WTC11 (cell line): Measurements from ENCODE around the gene MEF2B. TPM values are rescaled to one million over a fixed set of nuclear protein-coding genes. Genes with fewer than 3 reads are reported as not detected.

Experiments used
- ATAC-seq: fragments of 200-7000 bp; cut with Tn5 transposase; 2 replicates; pipeline ENCODE4 v1.10.0; 2021; ENCODE audit warnings: mild to moderate bottlenecking, moderate library complexity
- Bru-seq: library from RNA; stranded (reverse); fragments of 400-500 nt; gene quantifications from one replicate; lab custom pipeline; 2021; lab: Mats Ljungman, UMichigan
- CTCF ChIA-PET: fragments of 300-600 bp; sonication (Branson Sonifier 250); formaldehyde crosslinking; loops from one replicate; lab custom pipeline; 2021; ENCODE audit warnings: antibody characterized with exemption; lab: Charles Lee
- POLR2A ChIA-PET: fragments of 350-600 bp; sonication (Branson Sonifier 250); formaldehyde crosslinking; loops from one replicate; lab custom pipeline; 2021; ENCODE audit warnings: antibody characterized with exemption; lab: Charles Lee
- DNase-seq: peaks from one replicate; pipeline ENCODE4 v3.0.0; 2021; ENCODE audit warnings: low spot score
- H3K27ac Mint-ChIP-seq: 2 replicates; pipeline ENCODE4 v1.8.0; 2021; ENCODE audit warnings: mixed read lengths
- H3K27me3 Mint-ChIP-seq: 2 replicates; pipeline ENCODE4 v1.8.0; 2021; ENCODE audit warnings: low read depth, mild to moderate bottlenecking, moderate library complexity, mixed read lengths
- H3K36me3 Mint-ChIP-seq: 2 replicates; pipeline ENCODE4 v1.8.0; 2021; ENCODE audit warnings: mixed read lengths
- H3K4me1 Mint-ChIP-seq: 2 replicates; pipeline ENCODE4 v1.8.0; 2022; ENCODE audit warnings: mixed read lengths
- H3K4me3 Mint-ChIP-seq: 2 replicates; pipeline ENCODE4 v1.8.0; 2021; ENCODE audit warnings: mild to moderate bottlenecking, moderate library complexity, mixed read lengths
- H3K9me3 Mint-ChIP-seq: 2 replicates; pipeline ENCODE4 v1.8.0; 2021; ENCODE audit warnings: mixed read lengths
- CREB1 ChIP-seq: sonication (generic); formaldehyde crosslinking; IDR thresholded peaks from 2 replicates; pipeline ENCODE4 v1.8.0; 2023; ENCODE audit warnings: mild to moderate bottlenecking, missing genetic modification reagents
- EMX1 ChIP-seq: fragments of 250-450 bp; sonication (Bioruptor Pico); IDR thresholded peaks from 2 replicates; pipeline ENCODE4 v1.8.0; 2021; ENCODE audit warnings: mild to moderate bottlenecking
- FOXJ3 ChIP-seq: sonication (generic); formaldehyde crosslinking; IDR thresholded peaks from 2 replicates; pipeline ENCODE4 v1.9.0; 2021; ENCODE audit warnings: missing genetic modification reagents, mild to moderate bottlenecking, borderline replicate concordance
- GABPB1 ChIP-seq: sonication (generic); formaldehyde crosslinking; IDR thresholded peaks from 2 replicates; pipeline ENCODE4 v1.8.1; 2023; ENCODE audit warnings: mild to moderate bottlenecking, missing genetic modification reagents
- JUN ChIP-seq: sonication (generic); formaldehyde crosslinking; IDR thresholded peaks from 2 replicates; pipeline ENCODE4 v1.8.0; 2023; ENCODE audit warnings: mild to moderate bottlenecking, missing genetic modification reagents
- MXD4 ChIP-seq: fragments of 250-450 bp; sonication (Bioruptor Pico); IDR thresholded peaks from 2 replicates; pipeline ENCODE4 v1.8.0; 2021; ENCODE audit warnings: mild to moderate bottlenecking, moderate library complexity, borderline replicate concordance
- NFYB ChIP-seq: sonication (generic); formaldehyde crosslinking; conservative IDR thresholded peaks from 2 replicates; pipeline ENCODE4 v1.8.0; 2022; ENCODE audit warnings: low read depth, missing genetic modification reagents
- SP1 ChIP-seq: sonication (generic); formaldehyde crosslinking; conservative IDR thresholded peaks from 2 replicates; pipeline ENCODE4 v1.8.1; 2022; ENCODE audit warnings: missing genetic modification reagents
- TCF7 ChIP-seq: sonication (generic); formaldehyde crosslinking; IDR thresholded peaks from 2 replicates; pipeline ENCODE4 v1.8.0; 2022; ENCODE audit warnings: mild to moderate bottlenecking, low read depth, missing genetic modification reagents, moderate library complexity
- ZNF219 ChIP-seq: sonication (generic); formaldehyde crosslinking; IDR thresholded peaks from 2 replicates; pipeline ENCODE4 v1.8.0; 2023; ENCODE audit warnings: missing genetic modification reagents, mild to moderate bottlenecking, borderline replicate concordance
- ZNF416 ChIP-seq: fragments of 250-450 bp; sonication (Bioruptor Pico); IDR thresholded peaks from 2 replicates; pipeline ENCODE4 v1.9.0; 2021; ENCODE audit warnings: mild to moderate bottlenecking, inconsistent platforms
- long read RNA-seq, 3 experiments: library from RNA in 1 of 3; library from capped mRNA in 1 of 3; library from polyadenylated mRNA in 1 of 3; unstranded in 2 of 3; stranded (forward) in 1 of 3; transcript quantifications; one replicate each; pipeline ENCODE4 v2.0.0, GENCODE V29; 2021
- total RNA-seq: library from RNA; stranded (reverse); gene quantifications from 3 replicates; pipeline ENCODE4 v1.2.3, GENCODE V29; 2021
- TF ChIP-seq, protein P1 (sequence below): sonication (generic); formaldehyde crosslinking; IDR thresholded peaks from 2 replicates; pipeline ENCODE4 v1.8.0; 2023; ENCODE audit warnings: missing genetic modification reagents
- TF ChIP-seq, protein P2 (sequence below): sonication (generic); formaldehyde crosslinking; IDR thresholded peaks from 2 replicates; pipeline ENCODE4 v1.8.1; 2022; ENCODE audit warnings: low read depth, mild to moderate bottlenecking, moderate library complexity, missing genetic modification reagents, borderline replicate concordance
- TF ChIP-seq, protein P3 (sequence below): fragments of 250-450 bp; sonication (Bioruptor Pico); IDR thresholded peaks from 2 replicates; pipeline ENCODE4 v1.8.0; 2021; ENCODE audit warnings: mild to moderate bottlenecking
- TF ChIP-seq, protein P4 (sequence below): fragments of 250-450 bp; sonication (Bioruptor Pico); IDR thresholded peaks from 2 replicates; pipeline ENCODE4 v1.9.0; 2021; ENCODE audit warnings: moderate library complexity, mild to moderate bottlenecking, inconsistent platforms, borderline replicate concordance
- TF ChIP-seq, protein P5 (sequence below): sonication (generic); formaldehyde crosslinking; IDR thresholded peaks from 2 replicates; pipeline ENCODE4 v1.8.0; 2023; ENCODE audit warnings: mild to moderate bottlenecking, missing genetic modification reagents
- TF ChIP-seq, protein P6 (sequence below): sonication (generic); formaldehyde crosslinking; IDR thresholded peaks from 2 replicates; pipeline ENCODE4 v1.8.0; 2022; ENCODE audit warnings: mild to moderate bottlenecking, missing genetic modification reagents
- TF ChIP-seq, protein P7 (sequence below): sonication (generic); formaldehyde crosslinking; IDR thresholded peaks from 2 replicates; pipeline ENCODE4 v1.8.1; 2023; ENCODE audit warnings: mild to moderate bottlenecking, missing genetic modification reagents, moderate library complexity

The MEF2B gene
- total RNA-seq: 1.3 to 1.7 TPM (median 1.7 TPM) in 3 replicates
- Bru-seq, nascent RNA: percentile 36 among the genes with signal in this experiment
- long read RNA-seq, experiment 1, partial matches to known transcripts: 0 of 1 reads
- long read RNA-seq, experiment 1, other reads (novel, unspliced or antisense): 0 of 1 reads
- long read RNA-seq, experiment 2, partial matches to known transcripts: 0 of 3 reads
- long read RNA-seq, experiment 2, other reads (novel, unspliced or antisense): 2 of 3 reads
- long read RNA-seq, experiment 3: 0 reads

DNA sequence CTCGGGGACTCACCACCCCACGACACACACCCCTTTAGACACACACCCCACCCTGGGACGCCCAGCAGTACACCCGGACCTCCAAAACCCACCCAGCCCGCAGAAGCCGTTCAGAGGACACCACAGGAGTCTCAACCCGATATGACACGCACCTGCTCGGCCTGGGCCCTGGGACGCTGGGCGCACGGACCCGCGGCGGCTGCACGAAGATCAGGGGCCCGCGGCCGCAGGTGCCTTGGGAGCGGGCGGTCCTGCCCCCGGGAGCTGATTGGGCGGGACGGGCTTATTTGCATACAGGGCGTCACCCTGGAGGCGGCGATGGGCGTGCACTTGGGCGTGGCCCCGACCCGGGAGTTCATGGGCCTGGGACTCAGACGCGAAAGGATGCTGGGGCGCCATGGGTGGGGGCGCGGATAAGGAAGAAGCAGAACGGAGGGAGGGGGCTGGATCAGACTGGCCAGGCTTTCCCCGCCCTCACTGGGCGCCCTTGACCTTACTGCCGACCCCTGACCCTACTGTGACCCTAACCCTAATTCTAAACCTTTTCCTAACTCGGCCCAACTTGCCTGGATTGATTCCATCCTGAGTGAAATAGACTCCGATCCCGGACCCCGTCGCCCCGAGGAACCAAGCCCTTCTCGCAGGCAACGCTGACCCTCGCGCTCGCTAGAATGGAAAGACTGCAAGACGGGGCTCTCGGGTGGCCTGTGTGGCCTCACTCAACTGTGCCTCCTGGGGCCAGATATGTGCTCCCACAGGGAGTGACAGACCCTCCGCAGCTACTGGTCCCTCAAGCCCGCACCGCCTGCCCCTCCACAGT is at the start of gene MEF2B:
MEF2B (minus strand) TSS at position 211 of the 820 bp plus-strand sequence. CDS start 19,528 bp downstream, outside the sequence.
- H3K4me3 Mint-ChIP-seq: peak within 1 kb of the TSS; percentile 61
- DNase-seq: peak; percentile 97
- POLR2A ChIA-PET: interaction anchor here (0.6 to 1.5 kb wide), 6 partner anchors 9 to 49 kb away, joined by 3 to 12 read pairs (median 5); no protein-coding TSS in a partner anchor
- ATAC-seq: peak; percentile 93
- H3K36me3 Mint-ChIP-seq: no peaks in the 10 kb centered on the region
- peaks cover 15% of the 10 kb centered on the region for H3K4me1 Mint-ChIP-seq
- peaks cover 71% of the 10 kb centered on the region for H3K27me3 Mint-ChIP-seq
- TF ChIP-seq JUN (no peak), NFYB (peak; percentile 81), FOXJ3 (no peak), TCF7 (CRISPR knock-in tag) (no peak), ZNF219 (CRISPR knock-in tag) (no peak), GABPB1 (CRISPR knock-in tag) (peak; percentile 45; the same call in 1 of the 2 replicates), SP1 (peak; percentile 95), EMX1 (0 out of 2 replicates have a peak, but pooled peaks have one; percentile 24), CREB1 (CRISPR knock-in tag) (no peak), MXD4 (CRISPR knock-in tag) (no peak), ZNF416 (no peak)
- TF ChIP-seq, protein P1, sequence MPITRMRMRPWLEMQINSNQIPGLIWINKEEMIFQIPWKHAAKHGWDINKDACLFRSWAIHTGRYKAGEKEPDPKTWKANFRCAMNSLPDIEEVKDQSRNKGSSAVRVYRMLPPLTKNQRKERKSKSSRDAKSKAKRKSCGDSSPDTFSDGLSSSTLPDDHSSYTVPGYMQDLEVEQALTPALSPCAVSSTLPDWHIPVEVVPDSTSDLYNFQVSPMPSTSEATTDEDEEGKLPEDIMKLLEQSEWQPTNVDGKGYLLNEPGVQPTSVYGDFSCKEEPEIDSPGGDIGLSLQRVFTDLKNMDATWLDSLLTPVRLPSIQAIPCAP (CRISPR knock-in tag): no peak
- TF ChIP-seq, protein P2, sequence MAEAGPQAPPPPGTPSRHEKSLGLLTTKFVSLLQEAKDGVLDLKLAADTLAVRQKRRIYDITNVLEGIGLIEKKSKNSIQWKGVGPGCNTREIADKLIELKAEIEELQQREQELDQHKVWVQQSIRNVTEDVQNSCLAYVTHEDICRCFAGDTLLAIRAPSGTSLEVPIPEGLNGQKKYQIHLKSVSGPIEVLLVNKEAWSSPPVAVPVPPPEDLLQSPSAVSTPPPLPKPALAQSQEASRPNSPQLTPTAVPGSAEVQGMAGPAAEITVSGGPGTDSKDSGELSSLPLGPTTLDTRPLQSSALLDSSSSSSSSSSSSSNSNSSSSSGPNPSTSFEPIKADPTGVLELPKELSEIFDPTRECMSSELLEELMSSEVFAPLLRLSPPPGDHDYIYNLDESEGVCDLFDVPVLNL (CRISPR knock-in tag): no peak
- TF ChIP-seq, protein P3, sequence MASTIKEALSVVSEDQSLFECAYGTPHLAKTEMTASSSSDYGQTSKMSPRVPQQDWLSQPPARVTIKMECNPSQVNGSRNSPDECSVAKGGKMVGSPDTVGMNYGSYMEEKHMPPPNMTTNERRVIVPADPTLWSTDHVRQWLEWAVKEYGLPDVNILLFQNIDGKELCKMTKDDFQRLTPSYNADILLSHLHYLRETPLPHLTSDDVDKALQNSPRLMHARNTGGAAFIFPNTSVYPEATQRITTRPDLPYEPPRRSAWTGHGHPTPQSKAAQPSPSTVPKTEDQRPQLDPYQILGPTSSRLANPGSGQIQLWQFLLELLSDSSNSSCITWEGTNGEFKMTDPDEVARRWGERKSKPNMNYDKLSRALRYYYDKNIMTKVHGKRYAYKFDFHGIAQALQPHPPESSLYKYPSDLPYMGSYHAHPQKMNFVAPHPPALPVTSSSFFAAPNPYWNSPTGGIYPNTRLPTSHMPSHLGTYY (CRISPR knock-in tag): no peak
- TF ChIP-seq, protein P4, sequence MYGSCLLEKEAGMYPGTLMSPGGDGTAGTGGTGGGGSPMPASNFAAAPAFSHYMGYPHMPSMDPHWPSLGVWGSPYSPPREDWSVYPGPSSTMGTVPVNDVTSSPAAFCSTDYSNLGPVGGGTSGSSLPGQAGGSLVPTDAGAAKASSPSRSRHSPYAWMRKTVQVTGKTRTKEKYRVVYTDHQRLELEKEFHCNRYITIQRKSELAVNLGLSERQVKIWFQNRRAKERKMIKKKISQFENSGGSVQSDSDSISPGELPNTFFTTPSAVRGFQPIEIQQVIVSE (CRISPR knock-in tag): no peak
- TF ChIP-seq, protein P5, sequence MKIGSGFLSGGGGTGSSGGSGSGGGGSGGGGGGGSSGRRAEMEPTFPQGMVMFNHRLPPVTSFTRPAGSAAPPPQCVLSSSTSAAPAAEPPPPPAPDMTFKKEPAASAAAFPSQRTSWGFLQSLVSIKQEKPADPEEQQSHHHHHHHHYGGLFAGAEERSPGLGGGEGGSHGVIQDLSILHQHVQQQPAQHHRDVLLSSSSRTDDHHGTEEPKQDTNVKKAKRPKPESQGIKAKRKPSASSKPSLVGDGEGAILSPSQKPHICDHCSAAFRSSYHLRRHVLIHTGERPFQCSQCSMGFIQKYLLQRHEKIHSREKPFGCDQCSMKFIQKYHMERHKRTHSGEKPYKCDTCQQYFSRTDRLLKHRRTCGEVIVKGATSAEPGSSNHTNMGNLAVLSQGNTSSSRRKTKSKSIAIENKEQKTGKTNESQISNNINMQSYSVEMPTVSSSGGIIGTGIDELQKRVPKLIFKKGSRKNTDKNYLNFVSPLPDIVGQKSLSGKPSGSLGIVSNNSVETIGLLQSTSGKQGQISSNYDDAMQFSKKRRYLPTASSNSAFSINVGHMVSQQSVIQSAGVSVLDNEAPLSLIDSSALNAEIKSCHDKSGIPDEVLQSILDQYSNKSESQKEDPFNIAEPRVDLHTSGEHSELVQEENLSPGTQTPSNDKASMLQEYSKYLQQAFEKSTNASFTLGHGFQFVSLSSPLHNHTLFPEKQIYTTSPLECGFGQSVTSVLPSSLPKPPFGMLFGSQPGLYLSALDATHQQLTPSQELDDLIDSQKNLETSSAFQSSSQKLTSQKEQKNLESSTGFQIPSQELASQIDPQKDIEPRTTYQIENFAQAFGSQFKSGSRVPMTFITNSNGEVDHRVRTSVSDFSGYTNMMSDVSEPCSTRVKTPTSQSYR (CRISPR knock-in tag): 0 out of 2 replicates have a peak, but pooled peaks have one; percentile 9
- TF ChIP-seq, protein P6, sequence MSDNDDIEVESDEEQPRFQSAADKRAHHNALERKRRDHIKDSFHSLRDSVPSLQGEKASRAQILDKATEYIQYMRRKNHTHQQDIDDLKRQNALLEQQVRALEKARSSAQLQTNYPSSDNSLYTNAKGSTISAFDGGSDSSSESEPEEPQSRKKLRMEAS (CRISPR knock-in tag): peak; percentile 65
- TF ChIP-seq, protein P7, sequence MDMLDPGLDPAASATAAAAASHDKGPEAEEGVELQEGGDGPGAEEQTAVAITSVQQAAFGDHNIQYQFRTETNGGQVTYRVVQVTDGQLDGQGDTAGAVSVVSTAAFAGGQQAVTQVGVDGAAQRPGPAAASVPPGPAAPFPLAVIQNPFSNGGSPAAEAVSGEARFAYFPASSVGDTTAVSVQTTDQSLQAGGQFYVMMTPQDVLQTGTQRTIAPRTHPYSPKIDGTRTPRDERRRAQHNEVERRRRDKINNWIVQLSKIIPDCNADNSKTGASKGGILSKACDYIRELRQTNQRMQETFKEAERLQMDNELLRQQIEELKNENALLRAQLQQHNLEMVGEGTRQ (CRISPR knock-in tag): no peak
- TF ChIP-seq, all 79 proteins: peak for 6
- H3K27ac Mint-ChIP-seq: no peak within 1 kb of the TSS
- H3K9me3 Mint-ChIP-seq: no peaks in the 10 kb centered on the region
- CTCF ChIA-PET: interaction anchor here (0.6 to 3.3 kb wide), 7 partner anchors 16 to 89 kb away, joined by 3 to 32 read pairs (median 5); no protein-coding TSS in a partner anchor
